K562 (cell line): ENCODE results near the gene MRPL40. TPM values are rescaled to one million over a fixed set of nuclear protein-coding genes. Genes with fewer than 3 reads are reported as not detected.

Experiments
- ATF7 ChIP-seq: fragments of 450-650 bp; IDR thresholded peaks from 2 replicates; pipeline ENCODE4 v1.7.1; 2014; ENCODE audit warnings: mild to moderate bottlenecking, moderate library complexity
- CBX8 ChIP-seq: fragments of 200-600 bp; sonication (generic); IDR thresholded peaks from 2 replicates; pipeline ENCODE4 v1.6.1; 2012; ENCODE audit warnings: borderline replicate concordance, mixed run types, low read depth, mild to moderate bottlenecking, moderate library complexity, mixed read lengths, low read length, control low read depth, inconsistent platforms; ENCODE audit not compliant: poor library complexity, severe bottlenecking; ENCODE audit errors: extremely low read depth
- CSDE1 ChIP-seq, 2 experiments: fragments of 450-650 bp; IDR thresholded peaks; 2 replicates each; pipeline ENCODE4 v1.6.1; 2016; ENCODE audit warnings: mild to moderate bottlenecking in 1 of 2
- ERF ChIP-seq: fragments of 450-650 bp; formaldehyde crosslinking; IDR thresholded peaks from 2 replicates; pipeline ENCODE4 v1.4.0; 2020; ENCODE audit warnings: mild to moderate bottlenecking, mixed read lengths
- HOXB6 ChIP-seq: fragments of 250-450 bp; sonication (Bioruptor Pico); IDR thresholded peaks from 2 replicates; pipeline ENCODE4 v1.5.1; 2022; ENCODE audit warnings: mild to moderate bottlenecking, borderline replicate concordance
- ILK ChIP-seq: fragments of 450-650 bp; IDR thresholded peaks from 2 replicates; pipeline ENCODE4 v1.6.1; 2016; ENCODE audit warnings: missing genetic modification characterization, low read depth, mild to moderate bottlenecking, missing compliant biosample characterization, moderate library complexity, borderline replicate concordance
- MAZ ChIP-seq, 2 experiments: fragments of 450-650 bp in 1 of 2; sonication (generic) in 1 of 2; formaldehyde crosslinking; IDR thresholded peaks in 1 of 2; conservative IDR thresholded peaks in 1 of 2; 2 replicates each; pipeline versions ENCODE4 v1.4.0 to v1.5.0; 2020; ENCODE audit warnings: mild to moderate bottlenecking in 1 of 2, missing genetic modification reagents in 1 of 2
- MTA2 ChIP-seq: fragments of 450-650 bp; IDR thresholded peaks from 2 replicates; pipeline ENCODE4 v1.6.1; 2016; ENCODE audit warnings: low read depth
- NBN ChIP-seq: fragments of 450-650 bp; IDR thresholded peaks from 2 replicates; pipeline ENCODE4 v1.6.1; 2016; ENCODE audit warnings: low read depth, mild to moderate bottlenecking
- OTX1 ChIP-seq: fragments of 450-650 bp; formaldehyde crosslinking; IDR thresholded peaks from 2 replicates; pipeline ENCODE4 v1.4.0; 2022; ENCODE audit warnings: mild to moderate bottlenecking
- RBM15 ChIP-seq: fragments of 200-400 bp; formaldehyde crosslinking; IDR thresholded peaks from 2 replicates; pipeline ENCODE4 v1.6.1; 2018; ENCODE audit warnings: mild to moderate bottlenecking, low read length, moderate library complexity; ENCODE audit not compliant: insufficient read depth
- SMARCB1 ChIP-seq: IDR thresholded peaks from 2 replicates; pipeline ENCODE4 v1.6.1; 2011; ENCODE audit warnings: improper control_type of control experiment, low read depth; ENCODE audit not compliant: insufficient read length
- SNRNP70 ChIP-seq: fragments of 200-400 bp; formaldehyde crosslinking; optimal IDR thresholded peaks from 2 replicates; pipeline ENCODE3; 2017; ENCODE audit warnings: low read depth, low read length
- SPI1 ChIP-seq: IDR thresholded peaks from 2 replicates; pipeline ENCODE4 v1.6.1; 2011; ENCODE audit warnings: low read depth, low read length, control low read depth, borderline replicate concordance
- SRF ChIP-seq, 2 experiments: fragments of 250-450, 450-650 bp in 1 of 2; sonication (Bioruptor Pico) in 1 of 2; sonication (generic) in 1 of 2; formaldehyde crosslinking; IDR thresholded peaks; 2 replicates each; pipeline versions ENCODE4 v1.5.0 to v1.5.1; 2020 to 2022; ENCODE audit warnings: mild to moderate bottlenecking in 1 of 2, missing genetic modification reagents in 1 of 2
- TCFL5 ChIP-seq: fragments of 250-450 bp; sonication (Bioruptor Pico); conservative IDR thresholded peaks from 2 replicates; pipeline ENCODE4 v1.6.1; 2021; ENCODE audit warnings: mild to moderate bottlenecking, moderate library complexity, matching md5 sums
- ZEB2 ChIP-seq: fragments of 450-650 bp; IDR thresholded peaks from 2 replicates; pipeline ENCODE4 v1.6.1; 2016
- ZKSCAN8 ChIP-seq: fragments of 200-800 bp; sonication (Bioruptor generic); IDR thresholded peaks from 2 replicates; pipeline ENCODE4 v1.6.1; 2016; ENCODE audit warnings: missing genetic modification characterization, missing compliant biosample characterization
- ZNF175 ChIP-seq: fragments of 200-800 bp; sonication (Bioruptor generic); IDR thresholded peaks from 2 replicates; pipeline ENCODE4 v1.6.1; 2016; ENCODE audit warnings: low read depth, mild to moderate bottlenecking, missing genetic modification characterization, missing compliant biosample characterization
- ZNF589 ChIP-seq: fragments of 200-800 bp; sonication (Bioruptor generic); IDR thresholded peaks from 2 replicates; pipeline ENCODE4 v1.6.1; 2016; ENCODE audit warnings: low read depth, missing genetic modification characterization, missing compliant biosample characterization
- ZNF695 ChIP-seq: fragments of 450-650 bp; formaldehyde crosslinking; IDR thresholded peaks from 2 replicates; pipeline ENCODE4 v1.4.0; 2020; ENCODE audit warnings: mild to moderate bottlenecking, moderate library complexity
- polyA plus RNA-seq, 8 experiments: library from polyadenylated mRNA; depleted of rRNA in 4 of 8; stranded (reverse) in 5 of 8; unstranded in 3 of 8; fragments of >200 nt; fragmentation: Nextera tagmentation in 2 of 8; fragmentation: Illumina TruSeq in 1 of 8; extraction: Ambion mirVana in 2 of 8; extraction: Trizol in 1 of 8; gene quantifications; 2 replicates each; pipeline versions ENCODE4 v1.2.1 to v1.2.3, GENCODE V29; 2011 to 2014; ENCODE audit warnings: inconsistent platforms in 1 of 8, missing spikeins in 1 of 8
- total RNA-seq, 7 experiments: library from RNA; depleted of rRNA in 6 of 7; stranded (reverse); fragments of >200 nt in 6 of 7; fragmentation: Illumina TruSeq in 2 of 7; extraction: Trizol in 2 of 7; gene quantifications; 2 replicates each; pipeline versions ENCODE4 v1.2.1 to v1.2.3, GENCODE V29; 2011 to 2021; ENCODE audit warnings: low replicate concordance in 1 of 7
- TF ChIP-seq, protein P1 (sequence below): sonication (generic); formaldehyde crosslinking; IDR thresholded peaks from 2 replicates; pipeline ENCODE4 v1.8.1; 2022; ENCODE audit warnings: missing genetic modification reagents
- TF ChIP-seq, protein P2 (sequence below): fragments of 250-450 bp; sonication (Bioruptor Pico); IDR thresholded peaks from 2 replicates; pipeline ENCODE4 v1.5.0; 2021
- TF ChIP-seq, protein P3 (sequence below): sonication (generic); formaldehyde crosslinking; IDR thresholded peaks from 2 replicates; pipeline ENCODE4 v1.8.1; 2023; ENCODE audit warnings: mild to moderate bottlenecking, missing genetic modification reagents

MRPL40 gene
- total and polyA plus RNA-seq, 9 of the 15 experiments (the other 6 are each of a cell fraction or from before 2014, with no cell fraction given): 132 to 652 (median 208) TPM

DNA sequence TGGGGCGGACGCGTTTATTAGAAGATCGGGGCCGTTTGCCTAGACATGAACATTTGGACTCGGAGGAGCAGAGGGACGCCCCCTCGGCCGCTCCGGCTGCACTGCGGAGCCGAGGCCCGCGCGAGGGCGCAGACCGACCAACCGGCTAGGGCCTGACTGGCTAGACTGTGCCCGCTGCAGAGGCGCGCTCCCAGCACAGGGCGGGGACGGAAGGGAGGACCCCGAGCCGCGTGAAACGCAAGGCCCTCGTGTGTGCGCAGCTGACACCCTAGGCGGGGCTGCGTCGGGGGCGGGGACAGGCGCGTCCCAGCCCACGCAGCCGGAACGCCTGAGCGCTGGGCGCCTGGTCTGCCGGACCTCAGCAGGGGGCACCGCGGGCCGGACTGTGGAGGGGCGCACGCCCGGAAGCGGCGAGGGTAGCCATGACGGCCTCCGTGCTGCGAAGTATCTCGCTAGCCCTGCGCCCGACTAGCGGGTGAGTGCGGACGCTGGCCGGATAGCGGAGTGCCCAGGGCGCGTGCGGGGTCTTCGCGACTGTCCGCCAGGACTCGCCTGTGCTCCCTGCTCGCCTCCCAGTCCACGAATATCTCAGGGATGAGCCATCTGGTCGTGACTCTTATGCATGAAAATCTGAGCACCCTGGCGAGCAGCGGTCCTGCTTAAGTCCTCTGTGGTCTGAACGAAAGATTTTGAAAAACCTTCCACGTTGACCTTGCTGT, at the start of gene MRPL40 (continued):
- TF ChIP-seq SPI1 (peak; percentile 38; the same call in 1 of the 2 replicates), ERF (peak; percentile 98), CSDE1 (IDR thresholded peaks at IDR 0.05) (no peak), OTX1 (CRISPR knock-in tag) (peak; percentile 98), TCFL5 (CRISPR knock-in tag) (0 out of 2 replicates have a peak, but pooled peaks have one; percentile 65), RBM15 (0 out of 2 replicates have a peak, but pooled peaks have one; percentile 86), SNRNP70 (no peak), ZNF695 (peak; percentile 1), ZEB2 (no peak), SMARCB1 (no peak), MAZ (CRISPR knock-in tag; conservative IDR thresholded peaks at IDR 0.05 in 1 of 2, IDR thresholded peaks at IDR 0.05 in 1 of 2) (peak; percentile 100), ZNF589 (CRISPR knock-in tag) (no peak), ATF7 (no peak), ZKSCAN8 (CRISPR knock-in tag) (no peak), ZNF175 (CRISPR knock-in tag) (no peak), NBN (no peak), CBX8 (no peak), ILK (no peak), HOXB6 (CRISPR knock-in tag) (peak; percentile 91), MTA2 (no peak), SRF (CRISPR knock-in tag; IDR thresholded peaks at IDR 0.05) (peak; percentile 64 to 90; a peak in 2 of 4 replicates)
- TF ChIP-seq, protein P1, sequence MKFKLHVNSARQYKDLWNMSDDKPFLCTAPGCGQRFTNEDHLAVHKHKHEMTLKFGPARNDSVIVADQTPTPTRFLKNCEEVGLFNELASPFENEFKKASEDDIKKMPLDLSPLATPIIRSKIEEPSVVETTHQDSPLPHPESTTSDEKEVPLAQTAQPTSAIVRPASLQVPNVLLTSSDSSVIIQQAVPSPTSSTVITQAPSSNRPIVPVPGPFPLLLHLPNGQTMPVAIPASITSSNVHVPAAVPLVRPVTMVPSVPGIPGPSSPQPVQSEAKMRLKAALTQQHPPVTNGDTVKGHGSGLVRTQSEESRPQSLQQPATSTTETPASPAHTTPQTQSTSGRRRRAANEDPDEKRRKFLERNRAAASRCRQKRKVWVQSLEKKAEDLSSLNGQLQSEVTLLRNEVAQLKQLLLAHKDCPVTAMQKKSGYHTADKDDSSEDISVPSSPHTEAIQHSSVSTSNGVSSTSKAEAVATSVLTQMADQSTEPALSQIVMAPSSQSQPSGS (CRISPR knock-in tag): no peak
- TF ChIP-seq, protein P2, sequence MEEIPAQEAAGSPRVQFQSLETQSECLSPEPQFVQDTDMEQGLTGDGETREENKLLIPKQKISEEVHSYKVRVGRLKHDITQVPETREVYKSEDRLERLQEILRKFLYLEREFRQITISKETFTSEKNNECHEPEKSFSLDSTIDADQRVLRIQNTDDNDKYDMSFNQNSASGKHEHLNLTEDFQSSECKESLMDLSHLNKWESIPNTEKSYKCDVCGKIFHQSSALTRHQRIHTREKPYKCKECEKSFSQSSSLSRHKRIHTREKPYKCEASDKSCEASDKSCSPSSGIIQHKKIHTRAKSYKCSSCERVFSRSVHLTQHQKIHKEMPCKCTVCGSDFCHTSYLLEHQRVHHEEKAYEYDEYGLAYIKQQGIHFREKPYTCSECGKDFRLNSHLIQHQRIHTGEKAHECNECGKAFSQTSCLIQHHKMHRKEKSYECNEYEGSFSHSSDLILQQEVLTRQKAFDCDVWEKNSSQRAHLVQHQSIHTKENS: no peak
- TF ChIP-seq, protein P3, sequence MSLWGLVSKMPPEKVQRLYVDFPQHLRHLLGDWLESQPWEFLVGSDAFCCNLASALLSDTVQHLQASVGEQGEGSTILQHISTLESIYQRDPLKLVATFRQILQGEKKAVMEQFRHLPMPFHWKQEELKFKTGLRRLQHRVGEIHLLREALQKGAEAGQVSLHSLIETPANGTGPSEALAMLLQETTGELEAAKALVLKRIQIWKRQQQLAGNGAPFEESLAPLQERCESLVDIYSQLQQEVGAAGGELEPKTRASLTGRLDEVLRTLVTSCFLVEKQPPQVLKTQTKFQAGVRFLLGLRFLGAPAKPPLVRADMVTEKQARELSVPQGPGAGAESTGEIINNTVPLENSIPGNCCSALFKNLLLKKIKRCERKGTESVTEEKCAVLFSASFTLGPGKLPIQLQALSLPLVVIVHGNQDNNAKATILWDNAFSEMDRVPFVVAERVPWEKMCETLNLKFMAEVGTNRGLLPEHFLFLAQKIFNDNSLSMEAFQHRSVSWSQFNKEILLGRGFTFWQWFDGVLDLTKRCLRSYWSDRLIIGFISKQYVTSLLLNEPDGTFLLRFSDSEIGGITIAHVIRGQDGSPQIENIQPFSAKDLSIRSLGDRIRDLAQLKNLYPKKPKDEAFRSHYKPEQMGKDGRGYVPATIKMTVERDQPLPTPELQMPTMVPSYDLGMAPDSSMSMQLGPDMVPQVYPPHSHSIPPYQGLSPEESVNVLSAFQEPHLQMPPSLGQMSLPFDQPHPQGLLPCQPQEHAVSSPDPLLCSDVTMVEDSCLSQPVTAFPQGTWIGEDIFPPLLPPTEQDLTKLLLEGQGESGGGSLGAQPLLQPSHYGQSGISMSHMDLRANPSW: peak; percentile 100
